Ramos (cell line): ENCODE data around the gene CUBN.
"Not testable (repeated sequence)": the region's sequence is repeated elsewhere in the genome, so short reads cannot be mapped to it uniquely, and the experiment has no call there.

Experiments
- in situ Hi-C: fragments of 300-500 bp; cut with MboI; formaldehyde crosslinking; loops from one replicate; pipeline ENCODE4 v1.14.3; 2022; ENCODE audit warnings: low sequenced_read_pairs; ENCODE audit not compliant: unreplicated experiment

Gene CUBN

GRCh38 chr10:17023386-17024298 is 106.0 kb downstream of the CUBN start:
- in situ Hi-C loops, result no loop called here

GRCh38 chr10:17022896-17023295 is 106.7 kb downstream of the CUBN start:
- in situ Hi-C loops, result no loop called here

- in situ Hi-C loops, result no loop called here
Observed at GRCh38 chr10:17022466-17022825, 107.2 kb downstream of the CUBN start.

GRCh38 chr10:17021656-17022465 is 107.8 kb downstream of the CUBN start:
- in situ Hi-C loops, result no loop called here

- in situ Hi-C loops, result no loop called here
Observed at GRCh38 chr10:17019696-17020095, 109.9 kb downstream of the CUBN start.

- in situ Hi-C loops, result not testable (repeated sequence)
Observed at GRCh38 chr10:17013131-17013983, 116.3 kb downstream of the CUBN start.

- in situ Hi-C loops, result not testable (repeated sequence)
Observed at GRCh38 chr10:17012731-17013130, 116.9 kb downstream of the CUBN start.

- in situ Hi-C loops, result no loop called here
Observed at GRCh38 chr10:17010363-17011145, 119.1 kb downstream of the CUBN start.

- in situ Hi-C loops, result no loop called here
Observed at GRCh38 chr10:17009212-17009700, 120.4 kb downstream of the CUBN start.

- in situ Hi-C loops, result no loop called here
Observed at GRCh38 chr10:17007418-17007770, 122.2 kb downstream of the CUBN start.

- in situ Hi-C loops, result no loop called here
Observed at GRCh38 chr10:17006631-17007417, 122.8 kb downstream of the CUBN start.

- in situ Hi-C loops, result no loop called here
Observed at GRCh38 chr10:17005621-17006566, 123.7 kb downstream of the CUBN start.

- in situ Hi-C loops, result no loop called here
Observed at GRCh38 chr10:17004801-17005380, 124.7 kb downstream of the CUBN start.

GRCh38 chr10:17003651-17004286 is 125.8 kb downstream of the CUBN start:
- in situ Hi-C loops, result no loop called here

- in situ Hi-C loops, result no loop called here
Observed at GRCh38 chr10:17003151-17003550, 126.5 kb downstream of the CUBN start.

GRCh38 chr10:17001961-17002749 is 127.5 kb downstream of the CUBN start:
- in situ Hi-C loops, result no loop called here
